ENCODE measurements around the gene HACD2.
"Not testable (repeated sequence)": the region's sequence is repeated elsewhere in the genome, so short reads cannot be mapped to it uniquely, and the experiment has no call there.

Gene HACD2, protein sequence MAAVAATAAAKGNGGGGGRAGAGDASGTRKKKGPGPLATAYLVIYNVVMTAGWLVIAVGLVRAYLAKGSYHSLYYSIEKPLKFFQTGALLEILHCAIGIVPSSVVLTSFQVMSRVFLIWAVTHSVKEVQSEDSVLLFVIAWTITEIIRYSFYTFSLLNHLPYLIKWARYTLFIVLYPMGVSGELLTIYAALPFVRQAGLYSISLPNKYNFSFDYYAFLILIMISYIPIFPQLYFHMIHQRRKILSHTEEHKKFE

DNA sequence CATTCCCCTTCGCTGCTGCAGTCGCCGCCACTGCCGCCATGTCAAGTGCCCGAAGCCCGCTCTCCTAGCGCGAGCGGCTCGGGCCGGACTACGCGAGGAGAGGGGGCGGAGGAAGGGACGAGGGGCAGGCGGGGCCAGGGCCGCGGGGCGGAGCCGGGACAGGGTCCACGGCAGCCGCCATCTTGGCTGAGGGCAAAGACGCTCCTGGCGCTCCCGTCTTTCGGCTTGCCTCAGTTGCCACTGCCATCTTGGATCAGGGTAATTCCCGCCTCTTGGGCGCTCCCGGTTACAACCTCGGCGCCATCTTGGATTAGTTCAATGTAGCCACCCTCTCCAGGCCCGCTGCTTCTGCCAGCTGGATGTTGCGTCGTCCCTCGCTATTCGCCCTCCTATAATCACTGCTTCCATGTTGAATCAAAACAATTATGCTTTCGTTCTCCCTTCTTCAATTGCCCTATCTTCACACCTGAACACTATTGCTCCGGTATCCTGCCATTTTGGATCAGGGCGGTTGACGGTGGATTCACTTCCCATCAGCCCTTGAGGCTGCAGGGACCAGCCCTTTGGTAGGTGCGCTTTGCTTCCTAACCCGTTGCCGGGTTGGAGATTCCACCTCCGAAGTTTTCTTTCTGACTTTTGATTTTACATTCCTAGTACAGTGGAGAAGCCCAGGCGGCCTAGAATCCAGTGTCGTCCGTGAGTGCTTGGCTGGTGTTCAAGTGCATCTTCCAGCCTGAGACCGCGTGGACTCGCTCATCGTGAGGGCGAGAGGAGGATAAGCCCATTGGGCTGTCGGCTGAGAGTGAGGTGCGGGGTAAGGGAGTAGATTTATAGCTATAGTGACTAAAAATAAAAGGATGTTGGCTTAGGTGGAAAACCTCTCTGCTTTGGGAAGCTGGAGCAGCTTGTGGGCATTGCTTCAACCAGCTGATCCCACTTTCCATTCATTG, at the start of gene HACD2:
Gene HACD2, minus strand, starts transcription at position 66 of the 950 bp plus-strand sequence. Its CDS starts 26 bp downstream, at position 40.
- DNase-seq = peak; percentile 95

- no peak for DNase-seq
These were observed 49.5 kb upstream of the HACD2 start for GRCh38 chr3:123634149-123635051.

GRCh38 chr3:123633530-123633929, 48.7 kb upstream of the HACD2 start:
- DNase-seq = no peak

- no peak for DNase-seq
These were observed 47.4 kb upstream of the HACD2 start for GRCh38 chr3:123632161-123632655.

GRCh38 chr3:123629747-123630047, 44.8 kb upstream of the HACD2 start:
- no peak for DNase-seq

- no peak for DNase-seq
These were observed 44.3 kb upstream of the HACD2 start for GRCh38 chr3:123628996-123629746.

GRCh38 chr3:123627673-123628670, 43.1 kb upstream of the HACD2 start:
- DNase-seq = no peak

- DNase-seq = no peak
These were observed 42.0 kb upstream of the HACD2 start for GRCh38 chr3:123626881-123627280.

- DNase-seq = no peak
These were observed 39.4 kb upstream of the HACD2 start for GRCh38 chr3:123624302-123624701.

GRCh38 chr3:123623346-123623880, 38.6 kb upstream of the HACD2 start:
- no peak for DNase-seq

- DNase-seq = no peak
These were observed 37.9 kb upstream of the HACD2 start for GRCh38 chr3:123622766-123623165.

GRCh38 chr3:123621850-123622189, 37.0 kb upstream of the HACD2 start:
- no peak for DNase-seq

- no peak for DNase-seq
These were observed 36.5 kb upstream of the HACD2 start for GRCh38 chr3:123621186-123621849.

DNA sequence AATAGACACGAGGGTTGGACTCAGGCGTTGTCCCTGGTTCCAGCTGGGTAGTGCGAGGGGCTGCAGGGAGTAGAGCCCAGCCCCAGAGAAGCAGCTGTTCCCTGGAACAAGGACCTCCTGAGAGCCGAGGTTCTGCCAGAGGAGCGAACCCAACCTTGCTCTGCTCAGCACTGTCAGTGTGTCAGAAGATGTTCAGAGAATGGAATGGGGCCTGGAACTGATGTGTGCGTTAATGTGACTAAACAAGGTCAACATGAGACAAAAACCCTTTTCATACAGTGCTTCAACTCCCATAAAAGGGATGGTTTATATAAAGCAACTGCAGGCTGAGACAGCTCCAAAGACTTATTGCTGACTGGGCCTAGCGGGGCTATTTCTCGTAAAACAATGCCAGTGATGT, 35.5 kb upstream of the HACD2 start:
- DNase-seq = no peak

DNA sequence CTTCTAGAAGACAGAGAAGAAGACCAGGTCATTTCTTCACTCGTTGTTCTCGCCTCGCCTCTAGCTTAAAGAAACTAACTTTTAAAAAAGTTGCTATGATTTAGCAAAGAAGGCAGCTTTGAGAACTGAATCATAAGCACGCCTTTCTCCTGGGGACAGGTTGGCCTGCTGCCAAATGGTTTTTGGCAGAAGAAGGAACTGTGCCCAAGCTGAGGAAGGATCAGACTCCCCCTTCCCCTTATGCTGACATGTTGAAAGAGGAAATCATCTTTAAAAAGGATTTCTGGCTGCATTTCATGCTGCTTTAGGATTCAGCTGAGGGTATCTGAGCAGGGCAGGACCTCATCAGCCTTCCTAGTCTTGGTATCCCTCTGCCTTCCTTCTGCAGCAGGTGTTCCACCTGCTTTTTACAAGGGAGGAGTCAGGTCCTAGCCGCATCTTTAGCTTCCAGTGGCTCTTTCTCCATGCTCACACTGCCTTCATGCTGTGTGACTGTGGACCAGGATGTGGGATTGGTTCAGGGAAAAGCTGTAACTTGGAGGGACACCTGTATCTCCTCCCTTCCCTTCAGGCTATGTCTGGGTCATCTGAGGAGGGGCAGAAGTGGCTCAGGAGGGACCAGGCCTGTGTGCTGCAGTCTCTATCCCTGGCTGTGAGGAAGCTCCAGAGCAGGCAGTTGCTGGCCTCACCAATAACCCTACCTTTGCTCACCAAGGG, 34.1 kb upstream of the HACD2 start:
- DNase-seq = peak; percentile 21 to 68

DNA sequence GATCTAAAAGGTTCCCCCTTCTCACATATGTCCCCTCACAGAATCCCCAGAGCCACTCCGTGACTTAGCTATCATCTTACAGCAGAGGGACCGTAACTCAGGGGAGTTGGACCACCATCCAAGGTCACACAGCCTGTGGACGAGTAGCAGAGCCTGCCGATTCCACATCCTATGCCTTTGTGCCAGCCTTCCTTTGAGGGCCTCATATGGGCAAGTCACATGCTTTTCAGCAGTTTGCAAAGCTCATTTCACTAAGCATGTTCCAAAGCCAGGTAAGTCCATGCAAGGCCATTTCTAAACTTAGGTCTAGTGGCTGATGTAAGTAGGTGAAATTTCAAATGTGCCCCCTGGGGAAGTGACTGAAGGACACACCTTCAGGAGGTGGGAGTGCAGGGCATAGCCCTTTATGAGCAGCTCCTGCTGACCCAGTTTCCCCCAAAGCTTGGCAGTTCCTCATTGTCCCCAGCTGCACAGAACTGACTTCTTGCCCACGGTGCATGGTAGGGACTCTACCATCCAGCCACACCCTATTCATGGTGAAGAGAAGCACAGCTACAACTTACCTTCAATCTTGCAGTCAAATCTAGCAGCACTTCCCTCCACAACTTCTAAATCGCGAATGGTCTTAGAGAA, 33.3 kb upstream of the HACD2 start:
- no peak for DNase-seq

GRCh38 chr3:123616593-123616992, 31.7 kb upstream of the HACD2 start:
- no peak for DNase-seq

- DNase-seq = no peak
These were observed 28.7 kb upstream of the HACD2 start for GRCh38 chr3:123613543-123613942.

GRCh38 chr3:123611674-123612073, 26.8 kb upstream of the HACD2 start:
- DNase-seq = not testable (repeated sequence)

All from CD4-positive, alpha-beta T cell treated with Interleukin-1 beta for 1 hour (primary cell).